Activated CD4-positive, alpha-beta memory T cell treated with anti-CD3 and anti-CD28 coated beads for 36 hours (primary cell): ENCODE results near the gene SDHD. TPM values are rescaled to one million over a fixed set of nuclear protein-coding genes. Genes with fewer than 3 reads are reported as not detected.

Source experiments
- CTCF ChIA-PET: fragments of 350-600 bp; sonication (Branson Sonifier 250); formaldehyde crosslinking; loops from one replicate; lab custom pipeline; 2021; ENCODE audit warnings: antibody characterized with exemption, inconsistent platforms; lab: Charles Lee
- POLR2A ChIA-PET: fragments of 350-600 bp; sonication (Branson Sonifier 250); formaldehyde crosslinking; loops from one replicate; lab custom pipeline; 2021; ENCODE audit warnings: antibody characterized with exemption; lab: Charles Lee
- DNase-seq: peaks from one replicate; pipeline ENCODE4 v3.0.0-alpha.2; 2020
- H3K27ac Mint-ChIP-seq: one replicate; pipeline ENCODE4 v1.8.0; 2021; ENCODE audit warnings: mixed read lengths
- H3K27me3 Mint-ChIP-seq: one replicate; pipeline ENCODE4 v1.8.0; 2021; ENCODE audit warnings: mixed read lengths
- H3K36me3 Mint-ChIP-seq: one replicate; pipeline ENCODE4 v1.8.0; 2021; ENCODE audit warnings: mixed read lengths
- H3K4me1 Mint-ChIP-seq: one replicate; pipeline ENCODE4 v1.8.0; 2021; ENCODE audit warnings: low read depth, mixed read lengths
- H3K4me3 Mint-ChIP-seq: one replicate; pipeline ENCODE4 v1.8.0; 2021; ENCODE audit warnings: mild to moderate bottlenecking, mixed read lengths
- H3K9me3 Mint-ChIP-seq: one replicate; pipeline ENCODE4 v1.8.0; 2021; ENCODE audit warnings: mixed read lengths
- intact Hi-C: fragments of 100-400 bp; cut with micrococcal nuclease; formaldehyde crosslinking; loops from one replicate; pipeline ENCODE4 v1.15.1; 2023
- total RNA-seq, 2 experiments: library from RNA; stranded (reverse); gene quantifications; one replicate each; pipeline ENCODE4 v1.2.3, GENCODE V29; 2021

SDHD gene
- total RNA-seq, 2 experiments from 2014 or later: 72.7 to 91.6 TPM

DNA sequence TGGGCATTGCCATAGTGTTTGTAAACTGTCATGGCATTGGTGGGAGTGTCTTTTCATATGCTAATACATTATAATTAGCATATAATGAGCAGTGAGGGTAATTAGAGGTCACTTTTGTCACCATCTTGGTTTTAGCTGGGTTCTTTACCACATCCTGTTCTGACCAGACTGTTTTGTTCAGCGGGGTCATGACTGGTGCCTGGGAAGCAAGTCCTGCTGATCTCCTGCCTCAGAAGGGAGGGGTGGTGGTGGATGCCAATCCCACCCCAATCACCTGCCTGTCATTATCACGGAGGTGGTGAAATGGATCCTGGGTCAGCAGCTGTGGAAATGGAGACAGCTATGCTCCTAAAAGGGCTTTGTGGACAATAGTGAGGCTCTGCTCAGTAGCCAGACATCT is 46.1 kb downstream of the SDHD start:
- no peak overlapping the region for H3K27ac Mint-ChIP-seq
- ChIA-PET POLR2A (no interaction called here), CTCF (interaction anchor here (1.3 kb wide), 1 partner anchor 20 kb away, joined by 3 read pairs; no protein-coding TSS in a partner anchor)
- DNase-seq: no peak
- no peaks in the 10 kb centered on the region for H3K9me3 Mint-ChIP-seq
- H3K36me3 Mint-ChIP-seq: no peaks in the 10 kb centered on the region
- H3K4me1 Mint-ChIP-seq: no peaks in the 10 kb centered on the region
- intact Hi-C loops: no loop called here
- H3K27me3 Mint-ChIP-seq: no peaks in the 10 kb centered on the region
- H3K4me3 Mint-ChIP-seq: no peak overlapping the region

DNA sequence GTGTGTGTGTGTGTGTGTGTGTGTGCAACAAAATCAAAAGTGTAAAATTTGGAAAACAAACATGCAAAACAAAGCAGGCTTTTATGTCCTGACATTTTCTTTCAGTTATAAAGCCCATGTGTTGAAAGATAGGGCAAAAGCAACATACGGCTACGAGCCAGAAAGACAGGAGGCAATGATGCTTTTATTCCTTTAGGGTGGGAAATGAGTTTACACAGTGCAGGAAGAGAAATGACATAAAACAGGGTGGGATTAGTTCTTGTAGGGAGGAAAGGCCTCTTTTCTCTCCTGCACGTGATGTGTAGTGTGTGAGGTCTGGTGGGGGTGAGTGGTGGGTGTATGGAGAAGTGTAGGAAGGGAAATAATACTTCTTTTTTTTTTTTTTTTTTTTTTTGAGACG is 47.8 kb downstream of the SDHD start:
- no peaks in the 10 kb centered on the region for H3K36me3 Mint-ChIP-seq

DNA sequence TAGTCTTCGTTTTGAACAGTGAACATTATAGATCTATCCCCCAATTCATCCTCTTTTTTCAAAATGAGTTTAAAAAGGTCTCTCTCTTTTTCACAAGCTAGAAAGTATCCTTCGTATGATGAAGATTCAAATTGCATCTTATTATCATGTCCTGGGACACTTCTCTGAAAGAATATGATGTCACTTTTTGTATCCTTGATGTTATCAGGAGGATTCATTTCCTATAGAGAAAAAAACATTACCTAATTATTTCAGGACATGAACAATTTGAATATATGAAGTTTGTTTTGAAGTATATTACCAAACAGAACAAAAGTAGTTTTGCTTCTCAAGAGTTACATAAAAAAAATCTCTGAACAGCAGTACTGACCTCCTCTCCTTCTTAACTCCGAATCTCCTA is 56.9 kb downstream of the SDHD start:
- H3K4me3 Mint-ChIP-seq: no peak overlapping the region
- peaks cover 10% of the 10 kb centered on the region for H3K9me3 Mint-ChIP-seq
- no peaks in the 10 kb centered on the region for H3K4me1 Mint-ChIP-seq
- CTCF ChIA-PET: no interaction called here
- no peak overlapping the region for H3K27ac Mint-ChIP-seq
- intact Hi-C loops: no loop called here
- DNase-seq: no peak
- POLR2A ChIA-PET: no interaction called here
- H3K27me3 Mint-ChIP-seq: no peaks in the 10 kb centered on the region
- peaks cover 3% of the 10 kb centered on the region for H3K36me3 Mint-ChIP-seq

More for the DNA sequence above, 47.8 kb downstream of the SDHD start:
- no peak overlapping the region for H3K4me3 Mint-ChIP-seq
- H3K4me1 Mint-ChIP-seq: no peaks in the 10 kb centered on the region
- H3K27me3 Mint-ChIP-seq: no peaks in the 10 kb centered on the region
- no peaks in the 10 kb centered on the region for H3K9me3 Mint-ChIP-seq
- ChIA-PET CTCF (no interaction called here), POLR2A (no interaction called here)
- intact Hi-C loops: no loop called here
- DNase-seq: no peak
- H3K27ac Mint-ChIP-seq: no peak overlapping the region

Other genes starting within 250 kb of the SDHD start
- 10 to 100 TPM; 23.6 to 26.7 TPM for gene ALG9, start 215.3 kb upstream of the SDHD start, total RNA-seq
- 1 to 10 TPM; 5.2 to 5.6 TPM for gene FDXACB1, start 207.7 kb upstream of the SDHD start, total RNA-seq
- gene CFAP68, start 207.3 kb upstream of the SDHD start, total RNA-seq: 10 to 100 TPM; 29.9 to 33.6 TPM
- gene CRYAB, start 175.1 kb upstream of the SDHD start, total RNA-seq: not detected
- gene HSPB2, start 174.1 kb upstream of the SDHD start, total RNA-seq: not detected
- gene C11orf52, start 168.0 kb upstream of the SDHD start, total RNA-seq: not detected
- gene DIXDC1, start 149.5 kb upstream of the SDHD start, total RNA-seq: 10 to 100 TPM; 13.3 to 14.9 TPM
- 10 to 100 TPM; 36.4 to 39.0 TPM for gene DLAT, start 61.5 kb upstream of the SDHD start, total RNA-seq
- gene PIH1D2, start 12.9 kb upstream of the SDHD start, total RNA-seq: under 1 TPM; 0.36 to 0.56 TPM
- gene NKAPD1, start 12.6 kb upstream of the SDHD start, total RNA-seq: 10 to 100 TPM; 17.5 to 19.4 TPM
- gene TIMM8B, start 117 bp upstream of the SDHD start, total RNA-seq: 10 to 100 TPM; 36.5 to 38.4 TPM
- gene IL18, start 77.2 kb downstream of the SDHD start, total RNA-seq: not detected
- under 1 TPM in 1 of 2 experiments, not detected in 1; 0.29 TPM for gene TEX12, start 80.5 kb downstream of the SDHD start, total RNA-seq
- 1 to 10 TPM in 1 of 2 experiments, under 1 TPM in 1; 0.73 to 1.3 TPM for gene BCO2, start 88.6 kb downstream of the SDHD start, total RNA-seq
- gene PTS, start 139.6 kb downstream of the SDHD start, total RNA-seq: 10 to 100 TPM; 28.1 to 28.5 TPM
- gene PLET1, start 174.0 kb downstream of the SDHD start, total RNA-seq: not detected